Right lobe of liver (tissue), 6 donors: ENCODE results near the gene NRAP. TPM values are rescaled to one million over a fixed set of nuclear protein-coding genes. Genes with fewer than 3 reads are reported as not detected.

Experiments used
- ATAC-seq, 4 donors: fragments of 200-7000 bp; cut with Tn5 transposase; one replicate each; pipeline ENCODE4 v1.9.1; 2020; ENCODE audit warnings: mild to moderate bottlenecking in 4 of 4, moderate library complexity in 4 of 4
- DNase-seq, 3 donors: peaks; one replicate each; pipeline ENCODE4 v3.0.0-alpha.2; 2020
- H3K27ac ChIP-seq, 3 donors: fragments of 200-600 bp; one replicate each; pipeline ENCODE4 v1.8.0; 2022
- H3K27me3 ChIP-seq, 2 donors: fragments of 200-600 bp; one replicate each; pipeline ENCODE4 v1.8.0; 2022
- H3K36me3 ChIP-seq, 4 donors: fragments of 200-600 bp; sonication (generic) in 1 of 4; one replicate each; pipeline versions ENCODE4 v1.5.1 to v1.8.0; 2017 to 2022; ENCODE audit warnings: control low read depth in 1 of 4
- H3K4me1 ChIP-seq, 4 donors: fragments of 200-600 bp; sonication (generic) in 1 of 4; one replicate each; pipeline versions ENCODE4 v1.5.1 to v1.8.0; 2017 to 2022; ENCODE audit warnings: control low read depth in 1 of 4
- H3K4me3 ChIP-seq, 3 donors: fragments of 200-600 bp; one replicate each; pipeline ENCODE4 v1.8.0; 2022
- H3K9me3 ChIP-seq, 4 donors: fragments of 200-600 bp; sonication (generic) in 1 of 4; one replicate each; pipeline versions ENCODE4 v1.5.1 to v1.8.0; 2017 to 2022; ENCODE audit warnings: control low read depth in 1 of 4
- POLR2A ChIP-seq: fragments of 450-650 bp; IDR thresholded peaks from one replicate; pipeline ENCODE4 v1.6.1; 2017; ENCODE audit warnings: antibody characterized with exemption, mild to moderate bottlenecking
- WGBS: methylation state at CpG from one replicate; pipeline ENCODE4 v1.1.6; 2018; ENCODE audit warnings: low coverage, low lambda C conversion rate; ENCODE audit not compliant: insufficient coverage; ENCODE audit errors: missing lambda C conversion rate; 5-methylcytosine and 5-hydroxymethylcytosine counted together
- intact Hi-C, 2 donors: fragments of 100-400 bp; cut with DNase I; formaldehyde crosslinking; loops; one replicate each; pipeline versions ENCODE4 v1.11.2 to v1.14.1; 2022
- total RNA-seq, 6 experiments: library from RNA; depleted of rRNA in 2 of 6; stranded (reverse); fragments of >200 nt in 2 of 6; fragmentation: NEBNext Ultra II Directional in 3 of 6; extraction: Animal tissue kit (Norgen Biotek cat#: 25700) in 3 of 6; gene quantifications; one replicate each; pipeline versions ENCODE4 v1.1.0 to v1.2.4, GENCODE V29; 2016 to 2023
- TF ChIP-seq, protein P1 (sequence below), 4 donors: fragments of 200-600 bp in 3 of 4; fragments of 450-650 bp in 1 of 4; IDR thresholded peaks; one replicate each; pipeline versions ENCODE4 v1.5.1 to v1.8.0; 2016 to 2022; ENCODE audit warnings: antibody characterized with exemption in 4 of 4, mild to moderate bottlenecking in 2 of 4
- donor health status: DM: no; HTN: yes; CAD: no.
- donor health status: DM: no; HTN: no; CAD: no.
- donor health status: DM: no; HTN: no; CAD: no.
- donor health status: DM: no; HTN: yes; CAD: no.
- donor health status: DM: no; HTN: yes; CAD: no.

Gene NRAP
- total RNA-seq, 6 experiments from 2014 or later = 0.07 to 1.9 (median 0.22) TPM; not detected in 1

DNA sequence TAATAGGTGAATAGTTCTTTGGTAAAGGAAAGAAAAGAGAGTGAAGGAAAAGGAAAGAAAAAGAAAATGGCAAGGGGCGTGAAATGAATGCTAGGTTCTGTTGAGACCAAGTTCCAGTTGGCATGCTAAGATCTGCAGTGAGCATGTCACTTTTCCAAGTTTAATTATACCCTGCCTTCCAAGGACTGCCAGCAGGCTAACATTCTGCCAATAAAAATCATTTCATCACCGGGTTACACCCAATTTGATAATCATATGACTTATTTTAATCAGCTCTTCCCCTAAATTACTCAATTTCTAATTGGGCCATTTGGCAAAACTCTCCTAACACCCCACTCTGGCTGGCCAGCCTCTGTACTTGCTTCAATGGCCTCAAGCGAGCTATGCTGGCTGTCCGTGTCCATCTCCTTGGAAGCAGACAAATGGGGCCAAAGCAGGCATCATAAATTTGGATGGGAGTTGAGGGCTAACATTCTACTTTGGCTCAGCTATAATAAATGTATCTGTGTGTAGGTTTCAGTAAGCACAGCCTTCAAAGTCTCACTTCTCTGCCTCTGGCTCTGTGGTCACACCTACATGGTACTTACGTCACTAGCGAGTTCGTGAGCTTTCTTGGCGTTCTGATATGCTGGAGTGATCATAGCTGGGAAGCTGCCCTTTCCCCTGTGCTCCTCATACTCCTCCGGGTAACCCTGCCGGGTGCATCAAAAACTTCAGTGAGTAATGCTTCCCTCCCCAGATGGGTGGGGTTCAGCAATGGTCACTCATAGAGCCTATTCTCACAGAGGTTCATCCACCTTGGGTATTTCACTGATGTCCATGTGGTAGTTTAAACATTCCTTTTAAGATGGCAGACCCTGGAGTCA, 17.3 kb downstream of the NRAP start:
- Histone ChIP-seq H3K9me3 (no peaks in the 10 kb centered on the region), H3K27me3 (no peaks in the 10 kb centered on the region), H3K4me3 (no peak overlapping the region), H3K36me3 (no peaks in the 10 kb centered on the region), H3K4me1 (peaks cover 0 to 26% (median 0%) of the 10 kb centered on the region in 4 donors), H3K27ac (no peak overlapping the region)
- 81% methylated on average over 8 of the region's 10 CpGs for WGBS
- intact Hi-C loops = no loop called here
- ATAC-seq (no peak), DNase-seq (no peak)
- TF ChIP-seq, protein P1, sequence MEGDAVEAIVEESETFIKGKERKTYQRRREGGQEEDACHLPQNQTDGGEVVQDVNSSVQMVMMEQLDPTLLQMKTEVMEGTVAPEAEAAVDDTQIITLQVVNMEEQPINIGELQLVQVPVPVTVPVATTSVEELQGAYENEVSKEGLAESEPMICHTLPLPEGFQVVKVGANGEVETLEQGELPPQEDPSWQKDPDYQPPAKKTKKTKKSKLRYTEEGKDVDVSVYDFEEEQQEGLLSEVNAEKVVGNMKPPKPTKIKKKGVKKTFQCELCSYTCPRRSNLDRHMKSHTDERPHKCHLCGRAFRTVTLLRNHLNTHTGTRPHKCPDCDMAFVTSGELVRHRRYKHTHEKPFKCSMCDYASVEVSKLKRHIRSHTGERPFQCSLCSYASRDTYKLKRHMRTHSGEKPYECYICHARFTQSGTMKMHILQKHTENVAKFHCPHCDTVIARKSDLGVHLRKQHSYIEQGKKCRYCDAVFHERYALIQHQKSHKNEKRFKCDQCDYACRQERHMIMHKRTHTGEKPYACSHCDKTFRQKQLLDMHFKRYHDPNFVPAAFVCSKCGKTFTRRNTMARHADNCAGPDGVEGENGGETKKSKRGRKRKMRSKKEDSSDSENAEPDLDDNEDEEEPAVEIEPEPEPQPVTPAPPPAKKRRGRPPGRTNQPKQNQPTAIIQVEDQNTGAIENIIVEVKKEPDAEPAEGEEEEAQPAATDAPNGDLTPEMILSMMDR (IDR thresholded peaks at IDR 0.05) = no peak
- TF ChIP-seq POLR2A = no peak

GRCh38 chr10:113644185-113645120, 19.4 kb downstream of the NRAP start:
- Histone ChIP-seq H3K27ac (peak overlapping the region in 2 of 3 donors; percentile 64 to 78), H3K9me3 (no peaks in the 10 kb centered on the region), H3K4me3 (no peak overlapping the region), H3K4me1 (peaks cover 0 to 23% (median 0%) of the 10 kb centered on the region in 4 donors), H3K27me3 (no peaks in the 10 kb centered on the region), H3K36me3 (no peaks in the 10 kb centered on the region)
- DNase-seq (no peak), ATAC-seq (peak; percentile 82 to 92 (median 84))
- TF ChIP-seq, protein P1 (IDR thresholded peaks at IDR 0.05) = no peak
- no peak for TF ChIP-seq POLR2A
- intact Hi-C loops = no loop called here
- WGBS = 15% methylated on average over 7 of the region's 7 CpGs

DNA sequence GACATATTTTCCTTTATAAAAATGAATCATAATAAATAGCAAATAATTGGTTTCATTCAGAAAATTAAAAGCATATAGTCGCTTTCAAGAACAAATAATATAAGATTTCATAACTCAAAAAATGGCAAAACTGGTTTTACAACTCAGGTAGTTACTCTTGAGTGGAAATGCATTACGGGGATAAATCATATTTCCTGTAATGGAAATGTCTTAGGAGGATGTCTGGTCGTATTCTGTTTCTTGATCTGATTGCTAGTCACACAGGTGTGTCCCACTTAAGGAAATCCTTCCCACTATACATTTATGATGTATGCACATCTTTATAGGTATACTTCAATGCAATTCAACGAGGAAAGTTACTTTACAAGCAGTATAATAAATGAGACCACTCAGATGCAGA, 20.7 kb downstream of the NRAP start:
- ATAC-seq = no peak
- H3K9me3 ChIP-seq = no peaks in the 10 kb centered on the region
- WGBS = 73% methylated on average over 4 of the region's 4 CpGs
- no peaks in the 10 kb centered on the region for H3K27me3 ChIP-seq
- TF ChIP-seq, protein P1 (IDR thresholded peaks at IDR 0.05) = no peak
- no peak for TF ChIP-seq POLR2A
- H3K4me3 ChIP-seq = no peak overlapping the region
- no peaks in the 10 kb centered on the region for H3K36me3 ChIP-seq
- intact Hi-C loops = no loop called here
- H3K4me1 ChIP-seq = peaks cover 0 to 23% (median 0%) of the 10 kb centered on the region in 4 donors
- DNase-seq = no peak
- H3K27ac ChIP-seq = no peak overlapping the region

GRCh38 chr10:113641702-113642101, 22.1 kb downstream of the NRAP start:
- 64% methylated on average over 4 of the region's 4 CpGs for WGBS
- H3K27ac ChIP-seq = no peak overlapping the region
- DNase-seq = no peak
- H3K27me3 ChIP-seq = no peaks in the 10 kb centered on the region
- H3K36me3 ChIP-seq = no peaks in the 10 kb centered on the region
- H3K9me3 ChIP-seq = no peaks in the 10 kb centered on the region
- intact Hi-C loops = no loop called here
- no peak overlapping the region for H3K4me3 ChIP-seq
- no peak for ATAC-seq
- TF ChIP-seq, protein P1 (IDR thresholded peaks at IDR 0.05) = no peak
- TF ChIP-seq POLR2A = no peak
- H3K4me1 ChIP-seq = peaks cover 0 to 23% (median 0%) of the 10 kb centered on the region in 4 donors
